Small intestine (tissue), 7 donors: Measurements from ENCODE around the gene ZNF518B. TPM values are rescaled to one million over a fixed set of nuclear protein-coding genes. Genes with fewer than 3 reads are reported as not detected.

Experiments
- DNase-seq, 2 donors: peaks; one replicate each; pipeline versions ENCODE4 v3.0.0 to v3.0.0-alpha.2; 2013
- FAIRE-seq: peaks from 2 replicates; lab custom pipeline; 2012; peaks lifted over from hg19 to GRCh38; lab: Jason Lieb, UNC
- H3K27ac ChIP-seq, 3 donors: one replicate each; pipeline ENCODE4 v1.5.1; 2013; ENCODE audit warnings: low read length in 2 of 3, mild to moderate bottlenecking in 2 of 3, control low read depth in 1 of 3, inconsistent platforms in 1 of 3, low read depth in 1 of 3, moderate library complexity in 1 of 3
- H3K27me3 ChIP-seq, 3 donors: one replicate each; pipeline ENCODE4 v1.6.1; 2013; ENCODE audit warnings: low read length in 3 of 3, inconsistent platforms in 1 of 3; ENCODE audit not compliant: control insufficient read depth in 3 of 3, insufficient read depth in 3 of 3
- H3K36me3 ChIP-seq, 3 donors: one replicate each; pipeline ENCODE4 v1.6.1; 2013; ENCODE audit warnings: low read length in 3 of 3, inconsistent platforms in 1 of 3, low read depth in 1 of 3, mild to moderate bottlenecking in 1 of 3, moderate library complexity in 1 of 3; ENCODE audit not compliant: control insufficient read depth in 3 of 3, insufficient read depth in 2 of 3
- H3K4me1 ChIP-seq, 3 donors: one replicate each; pipeline ENCODE4 v1.6.1; 2013; ENCODE audit warnings: low read length in 2 of 3, inconsistent platforms in 1 of 3, low read depth in 1 of 3, mild to moderate bottlenecking in 1 of 3, moderate library complexity in 1 of 3; ENCODE audit not compliant: control insufficient read depth in 3 of 3, insufficient read depth in 2 of 3
- H3K4me3 ChIP-seq, 3 donors: one replicate each; pipeline ENCODE4 v1.5.1; 2013; ENCODE audit warnings: low read length in 3 of 3, control low read depth in 1 of 3, inconsistent platforms in 1 of 3, low read depth in 1 of 3, mild to moderate bottlenecking in 1 of 3, moderate library complexity in 1 of 3
- H3K9me3 ChIP-seq, 2 donors: one replicate each; pipeline ENCODE4 v1.6.1; 2013; ENCODE audit warnings: low read depth in 1 of 2, low read length in 1 of 2; ENCODE audit not compliant: control insufficient read depth in 2 of 2, insufficient read depth in 1 of 2
- WGBS, 3 donors: extraction: QIAGEN DNeasy Blood & Tissue Kit; methylation state at CpG; one replicate each; pipeline ENCODE4 v1.1.7; 2013; 5-methylcytosine and 5-hydroxymethylcytosine counted together
- polyA plus RNA-seq, 4 donors: library from polyadenylated mRNA; stranded (reverse) in 3 of 4; unstranded in 1 of 4; fragments of 200-250 nt in 3 of 4; fragments of 120-200 nt in 1 of 4; gene quantifications; one replicate each; pipeline versions ENCODE4 v1.2.1 to v1.2.3, GENCODE V29; 2013
- donor health status: healthy with polysubstance abuse.
- donor health status: control.
- donor health status: control.
- donor health status: Bipolar disorder and iron deficiency.
- donor health status: healthy.

The ZNF518B gene
- polyA plus RNA-seq, 4 donors = 4.3 to 17.1 (median 6.0) TPM

DNA sequence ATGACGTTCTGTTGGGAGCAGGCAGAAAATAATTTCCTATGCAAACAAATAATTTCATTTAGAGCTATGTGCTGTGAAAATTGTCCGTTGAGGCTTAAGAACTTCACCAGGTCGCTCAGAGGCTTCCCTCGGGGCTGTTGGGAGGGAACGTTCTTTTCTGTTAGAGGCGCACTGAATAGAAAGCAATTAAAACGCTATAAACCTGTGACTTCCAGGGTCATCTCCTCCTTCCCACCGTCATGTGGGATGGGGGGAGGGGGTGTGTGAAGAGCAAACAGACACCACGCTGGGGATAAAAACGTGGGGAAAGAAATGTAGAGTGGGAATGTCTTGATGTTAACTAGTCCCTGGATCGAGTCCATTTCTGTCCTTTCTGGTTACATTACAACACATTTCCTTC lies 35.2 kb upstream of the ZNF518B start:
- H3K27ac ChIP-seq = no peak overlapping the region
- H3K4me1 ChIP-seq = no peaks in the 10 kb centered on the region
- no peak overlapping the region for H3K4me3 ChIP-seq
- no peak for FAIRE-seq
- no peak for DNase-seq
- H3K9me3 ChIP-seq = no peaks in the 10 kb centered on the region
- peaks cover 0 to 7% (median 0%) of the 10 kb centered on the region in 3 donors for H3K27me3 ChIP-seq
- H3K36me3 ChIP-seq = no peaks in the 10 kb centered on the region
- WGBS, 3 donors = 23 to 53% (median 32%) methylated on average over 11 of the region's 11 CpGs

GRCh38 chr4:10491401-10491800 lies 34.2 kb upstream of the ZNF518B start:
- H3K4me1 ChIP-seq = no peaks in the 10 kb centered on the region
- H3K27ac ChIP-seq = no peak overlapping the region
- FAIRE-seq (no peak), DNase-seq (no peak)
- no peak overlapping the region for H3K4me3 ChIP-seq
- H3K36me3 ChIP-seq = no peaks in the 10 kb centered on the region
- no peaks in the 10 kb centered on the region for H3K9me3 ChIP-seq
- peaks cover 0 to 7% (median 0%) of the 10 kb centered on the region in 3 donors for H3K27me3 ChIP-seq
- WGBS, 3 donors = 68 to 79% (median 74%) methylated on average over 3 of the region's 3 CpGs

GRCh38 chr4:10490996-10491395 lies 33.8 kb upstream of the ZNF518B start:
- no peaks in the 10 kb centered on the region for H3K36me3 ChIP-seq
- peaks cover 0 to 7% (median 0%) of the 10 kb centered on the region in 3 donors for H3K27me3 ChIP-seq
- H3K27ac ChIP-seq = no peak overlapping the region
- H3K4me3 ChIP-seq = no peak overlapping the region
- 81 to 86% (median 83%) methylated on average over 5 of the region's 5 CpGs for WGBS, 3 donors
- no peaks in the 10 kb centered on the region for H3K4me1 ChIP-seq
- no peaks in the 10 kb centered on the region for H3K9me3 ChIP-seq
- FAIRE-seq = no peak
- no peak for DNase-seq

GRCh38 chr4:10482913-10483312 lies 25.7 kb upstream of the ZNF518B start:
- Histone ChIP-seq H3K4me1 (no peaks in the 10 kb centered on the region), H3K27ac (no peak overlapping the region), H3K27me3 (no peaks in the 10 kb centered on the region), H3K9me3 (no peaks in the 10 kb centered on the region), H3K4me3 (no peak overlapping the region), H3K36me3 (no peaks in the 10 kb centered on the region)
- 74 to 77% (median 76%) methylated on average over 5 of the region's 5 CpGs for WGBS, 3 donors
- FAIRE-seq (no peak), DNase-seq (no peak)

DNA sequence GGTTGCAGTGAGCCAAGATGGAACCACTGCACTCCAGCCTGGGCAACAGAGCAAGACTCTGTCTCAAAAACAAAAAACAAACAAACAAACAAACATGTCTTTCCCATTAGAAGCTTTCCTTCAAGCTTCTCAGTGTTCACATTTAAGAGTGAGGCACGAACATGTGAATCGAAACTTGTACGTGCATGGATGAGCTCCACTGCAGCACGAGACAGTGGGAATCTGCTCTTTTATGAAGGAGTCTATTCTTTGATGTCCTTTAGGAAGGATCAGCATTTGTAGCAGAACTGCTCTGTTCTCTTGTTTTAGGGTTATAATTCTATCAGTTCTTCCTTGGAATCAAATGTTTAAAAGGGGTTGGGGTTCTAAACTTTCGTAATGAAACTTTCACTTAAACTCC lies 23.4 kb upstream of the ZNF518B start:
- FAIRE-seq = no peak
- Histone ChIP-seq H3K27ac (no peak overlapping the region), H3K27me3 (no peaks in the 10 kb centered on the region), H3K9me3 (no peaks in the 10 kb centered on the region), H3K4me1 (no peaks in the 10 kb centered on the region), H3K4me3 (no peak overlapping the region), H3K36me3 (no peaks in the 10 kb centered on the region)
- 82 to 91% (median 87%) methylated on average over 5 of the region's 5 CpGs for WGBS, 3 donors
- no peak for DNase-seq

GRCh38 chr4:10478621-10479020 lies 21.4 kb upstream of the ZNF518B start:
- H3K27me3 ChIP-seq = no peaks in the 10 kb centered on the region
- H3K36me3 ChIP-seq = no peaks in the 10 kb centered on the region
- no peaks in the 10 kb centered on the region for H3K9me3 ChIP-seq
- no peak overlapping the region for H3K4me3 ChIP-seq
- no peaks in the 10 kb centered on the region for H3K4me1 ChIP-seq
- FAIRE-seq (no peak), DNase-seq (no peak)
- no peak overlapping the region for H3K27ac ChIP-seq

GRCh38 chr4:10470505-10470904 lies 13.3 kb upstream of the ZNF518B start:
- WGBS, 3 donors = 75 to 83% (median 76%) methylated on average over 5 of the region's 5 CpGs
- Histone ChIP-seq H3K27me3 (no peaks in the 10 kb centered on the region), H3K4me1 (no peaks in the 10 kb centered on the region), H3K27ac (no peak overlapping the region), H3K4me3 (no peak overlapping the region), H3K9me3 (no peaks in the 10 kb centered on the region), H3K36me3 (no peaks in the 10 kb centered on the region)
- no peak for FAIRE-seq
- DNase-seq = no peak

- Histone ChIP-seq H3K27me3 (peaks cover 0 to 17% (median 11%) of the 10 kb centered on the region in 3 donors), H3K36me3 (no peaks in the 10 kb centered on the region), H3K4me1 (peaks cover 0 to 5% (median 0%) of the 10 kb centered on the region in 3 donors), H3K9me3 (peaks cover 0 to 4% of the 10 kb centered on the region in 2 donors), H3K4me3 (no peak overlapping the region), H3K27ac (no peak overlapping the region)
- FAIRE-seq = no peak
- no peak for DNase-seq
- 88 to 92% (median 91%) methylated on average over 5 of the region's 5 CpGs for WGBS, 3 donors
These were observed 8.9 kb upstream of the ZNF518B start for GRCh38 chr4:10466161-10466560.

- 88 to 95% (median 94%) methylated on average over 4 of the region's 4 CpGs for WGBS, 3 donors
- no peak for DNase-seq
- Histone ChIP-seq H3K4me1 (peaks cover 0 to 12% (median 0%) of the 10 kb centered on the region in 3 donors), H3K9me3 (peaks cover 0 to 9% of the 10 kb centered on the region in 2 donors), H3K27me3 (peaks cover 0 to 33% (median 11%) of the 10 kb centered on the region in 3 donors), H3K4me3 (no peak overlapping the region), H3K36me3 (no peaks in the 10 kb centered on the region), H3K27ac (no peak overlapping the region)
- FAIRE-seq = no peak
These were observed 5.7 kb upstream of the ZNF518B start for GRCh38 chr4:10462876-10463275.
